AG09319 (cell line): ENCODE results near the gene LCA5L.

ENCODE experiments used
- DNase-seq: peaks from one replicate; pipeline ENCODE4 v3.0.0-alpha.2; 2010; ENCODE audit warnings: low read depth; ENCODE audit errors: extremely low read depth
- CTCF ChIP-seq: IDR thresholded peaks from 2 replicates; pipeline ENCODE4 v1.5.1; 2011; ENCODE audit warnings: low read depth, mild to moderate bottlenecking, inconsistent platforms, low read length, moderate library complexity

The LCA5L gene

GRCh38 chr21:39445321-39446269 is at the start of gene LCA5L:
LCA5L (minus strand) TSS chr21:39445778; CDS start chr21:39428493, 17,285 bp downstream.
- peak; percentile 71 for DNase-seq
- peak; percentile 24 for TF ChIP-seq CTCF

GRCh38 chr21:39489380-39489924 is 43.9 kb upstream of the LCA5L start:
- DNase-seq: no peak

GRCh38 chr21:39484711-39485276 is 39.2 kb upstream of the LCA5L start:
- no peak for TF ChIP-seq CTCF
- DNase-seq: peak; percentile 15

More at GRCh38 chr21:39489380-39489924, 43.9 kb upstream of the LCA5L start:
- no peak for TF ChIP-seq CTCF

GRCh38 chr21:39483917-39484316 is 38.3 kb upstream of the LCA5L start:
- no peak for TF ChIP-seq CTCF
- no peak for DNase-seq

GRCh38 chr21:39481886-39482285 is 36.3 kb upstream of the LCA5L start:
- TF ChIP-seq CTCF: no peak
- DNase-seq: no peak

GRCh38 chr21:39480271-39480670 is 34.7 kb upstream of the LCA5L start:
- DNase-seq: no peak
- no peak for TF ChIP-seq CTCF

- no peak for DNase-seq
- no peak for TF ChIP-seq CTCF
Measured at GRCh38 chr21:39479814-39480182, 34.2 kb upstream of the LCA5L start.
